DND-41 (cell line): ENCODE data around the gene CD79A.

ENCODE experiments used
- CTCF ChIP-seq: IDR thresholded peaks from 2 replicates; pipeline ENCODE4 v1.5.1; 2012; ENCODE audit warnings: borderline replicate concordance, low read length, moderate library complexity, mild to moderate bottlenecking; ENCODE audit not compliant: poor library complexity, severe bottlenecking; ENCODE audit errors: extremely low read depth
- EZH2 ChIP-seq: IDR thresholded peaks from 3 replicates; pipeline ENCODE4 v1.6.1; 2012; ENCODE audit warnings: borderline replicate concordance, low read depth, mild to moderate bottlenecking, moderate library complexity, low read length, inconsistent platforms; ENCODE audit not compliant: severe bottlenecking

- peak; percentile 22 for TF ChIP-seq CTCF
- TF ChIP-seq EZH2, result no peak
Measured at GRCh38 chr19:41877916-41878905, 1.1 kb downstream of the CD79A start.
